ENCODE results near the gene DDAH1.

GRCh38 chr1:85308833-85309350, 156.1 kb downstream of the DDAH1 start:
- TF ChIP-seq ATF3 (IDR thresholded peaks at IDR 0.05) = no peak
- no peak for TF ChIP-seq YY1 (IDR thresholded peaks at IDR 0.05)
- no peak for TF ChIP-seq RAD21 (IDR thresholded peaks at IDR 0.05)
- TF ChIP-seq CTCF (IDR thresholded peaks at IDR 0.05; ENCODE audit: low read depth, low read length, missing input control) = no peak
- no peak for TF ChIP-seq HNF4A (conservative IDR thresholded peaks at IDR 0.05)
- TF ChIP-seq, protein P1, sequence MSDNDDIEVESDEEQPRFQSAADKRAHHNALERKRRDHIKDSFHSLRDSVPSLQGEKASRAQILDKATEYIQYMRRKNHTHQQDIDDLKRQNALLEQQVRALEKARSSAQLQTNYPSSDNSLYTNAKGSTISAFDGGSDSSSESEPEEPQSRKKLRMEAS (IDR thresholded peaks at IDR 0.05) = no peak
- no peak for TF ChIP-seq SP1 (IDR thresholded peaks at IDR 0.05)
- TF ChIP-seq REST (IDR thresholded peaks at IDR 0.05) = no peak
- TF ChIP-seq, protein P2, sequence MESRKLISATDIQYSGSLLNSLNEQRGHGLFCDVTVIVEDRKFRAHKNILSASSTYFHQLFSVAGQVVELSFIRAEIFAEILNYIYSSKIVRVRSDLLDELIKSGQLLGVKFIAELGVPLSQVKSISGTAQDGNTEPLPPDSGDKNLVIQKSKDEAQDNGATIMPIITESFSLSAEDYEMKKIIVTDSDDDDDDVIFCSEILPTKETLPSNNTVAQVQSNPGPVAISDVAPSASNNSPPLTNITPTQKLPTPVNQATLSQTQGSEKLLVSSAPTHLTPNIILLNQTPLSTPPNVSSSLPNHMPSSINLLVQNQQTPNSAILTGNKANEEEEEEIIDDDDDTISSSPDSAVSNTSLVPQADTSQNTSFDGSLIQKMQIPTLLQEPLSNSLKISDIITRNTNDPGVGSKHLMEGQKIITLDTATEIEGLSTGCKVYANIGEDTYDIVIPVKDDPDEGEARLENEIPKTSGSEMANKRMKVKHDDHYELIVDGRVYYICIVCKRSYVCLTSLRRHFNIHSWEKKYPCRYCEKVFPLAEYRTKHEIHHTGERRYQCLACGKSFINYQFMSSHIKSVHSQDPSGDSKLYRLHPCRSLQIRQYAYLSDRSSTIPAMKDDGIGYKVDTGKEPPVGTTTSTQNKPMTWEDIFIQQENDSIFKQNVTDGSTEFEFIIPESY (IDR thresholded peaks at IDR 0.05) = no peak
- TF ChIP-seq TAF1 (conservative IDR thresholded peaks at IDR 0.05) = no peak
- TF ChIP-seq FOXA1 (IDR thresholded peaks at IDR 0.05) = no peak
- TF ChIP-seq JUND (IDR thresholded peaks at IDR 0.05) = no peak
- no peak for TF ChIP-seq GABPA (IDR thresholded peaks at IDR 0.05 in 1 of 2, conservative IDR thresholded peaks at IDR 0.05 in 1 of 2)
